Endothelial cell of umbilical vein (primary cell): Measurements from ENCODE around the gene MCC. TPM values are rescaled to one million over a fixed set of nuclear protein-coding genes. Genes with fewer than 3 reads are reported as not detected.

Experiments
- BruUV-seq: library from RNA; stranded (reverse); fragments of 400-500 nt; replicated peaks from 2 replicates; lab custom pipeline; 2021; lab: Mats Ljungman, UMichigan
- CTCF ChIA-PET: fragments of 300-600, 350-600 bp; sonication (Branson Sonifier 250); formaldehyde crosslinking; loops from one replicate; lab custom pipeline; 2021; ENCODE audit warnings: antibody characterized with exemption, inconsistent platforms; lab: Charles Lee
- POLR2A ChIA-PET: fragments of 300-600, 350-600 bp; sonication (Branson Sonifier 250); formaldehyde crosslinking; loops from one replicate; lab custom pipeline; 2021; ENCODE audit warnings: antibody characterized with exemption, inconsistent platforms; lab: Charles Lee
- DNase-seq: peaks from one replicate; pipeline ENCODE4 v3.0.0-alpha.2; 2011; ENCODE audit warnings: low read depth, low spot score
- FAIRE-seq: peaks from 2 replicates; lab custom pipeline; 2011; peaks lifted over from hg19 to GRCh38; lab: Jason Lieb, UNC
- H2AFZ ChIP-seq: 2 replicates; pipeline ENCODE4 v1.6.0; 2012; ENCODE audit warnings: low read depth, low read length, control low read depth, inconsistent platforms
- H3K27ac ChIP-seq: 2 replicates; pipeline ENCODE4 v1.5.1; 2011; ENCODE audit warnings: low read depth, mild to moderate bottlenecking, control low read depth, low read length, moderate library complexity; ENCODE audit not compliant: insufficient read depth
- H3K27me3 ChIP-seq, 2 experiments: 2 replicates each; pipeline versions ENCODE4 v1.6.0 to v1.6.1; 2011; ENCODE audit warnings: low read length in 2 of 2, mixed read lengths in 1 of 2; ENCODE audit not compliant: control insufficient read depth in 2 of 2, insufficient read depth in 2 of 2
- H3K36me3 ChIP-seq, 2 experiments: 2 replicates in 1 of 2; 3 replicates in 1 of 2; pipeline ENCODE4 v1.5.1; 2011; ENCODE audit warnings: low read length in 2 of 2, mild to moderate bottlenecking in 1 of 2, moderate library complexity in 1 of 2; ENCODE audit not compliant: control insufficient read depth in 2 of 2, insufficient read depth in 2 of 2; ENCODE audit errors: extremely low read depth in 1 of 2
- H3K4me1 ChIP-seq: 3 replicates; pipeline ENCODE4 v1.5.1; 2011; ENCODE audit warnings: mild to moderate bottlenecking, low read length; ENCODE audit not compliant: control insufficient read depth, insufficient read depth; ENCODE audit errors: extremely low read depth
- H3K4me2 ChIP-seq: 2 replicates; pipeline ENCODE4 v1.6.1; 2011; ENCODE audit warnings: low read length, control low read depth, mixed read lengths; ENCODE audit not compliant: insufficient read depth
- H3K4me3 ChIP-seq, 3 experiments: fragments of 200-600 bp in 1 of 3; sonication (generic), shearing (Covaris generic) in 1 of 3; replicated peaks in 1 of 3; 2 replicates each; pipeline ENCODE4 v1.5.1; 2011 to 2016; ENCODE audit warnings: control low read depth in 3 of 3, low read length in 3 of 3, mild to moderate bottlenecking in 2 of 3, inconsistent platforms in 1 of 3, low read depth in 1 of 3, moderate library complexity in 1 of 3; ENCODE audit not compliant: insufficient read depth in 1 of 3
- H3K79me2 ChIP-seq: 2 replicates; pipeline ENCODE4 v1.6.0; 2012; ENCODE audit warnings: low read length, inconsistent platforms; ENCODE audit not compliant: control insufficient read depth, insufficient read depth
- H3K9ac ChIP-seq: replicated peaks from 2 replicates; pipeline ENCODE3; 2011; ENCODE audit warnings: low read length, control low read depth; ENCODE audit not compliant: insufficient read depth; ENCODE audit errors: extremely low read depth
- H3K9me1 ChIP-seq: replicated peaks from 3 replicates; pipeline ENCODE4 v1.6.0; 2011; ENCODE audit warnings: mild to moderate bottlenecking, low read length; ENCODE audit not compliant: control insufficient read depth, insufficient read depth; ENCODE audit errors: extremely low read depth
- H3K9me3 ChIP-seq: replicated peaks from 2 replicates; pipeline ENCODE4 v1.5.1; 2012; ENCODE audit warnings: low read length, inconsistent platforms; ENCODE audit not compliant: control insufficient read depth, insufficient read depth
- H4K20me1 ChIP-seq: replicated peaks from 2 replicates; pipeline ENCODE3; 2011; ENCODE audit warnings: mild to moderate bottlenecking, low read length; ENCODE audit not compliant: control insufficient read depth, insufficient read depth; ENCODE audit errors: extremely low read depth
- EZH2 ChIP-seq: IDR thresholded peaks from 2 replicates; pipeline ENCODE4 v1.6.1; 2012; ENCODE audit warnings: borderline replicate concordance, low read depth, mild to moderate bottlenecking, moderate library complexity, low read length, inconsistent platforms; ENCODE audit not compliant: severe bottlenecking
- FOS ChIP-seq: IDR thresholded peaks from 2 replicates; pipeline ENCODE4 v1.6.1; 2011; ENCODE audit warnings: mild to moderate bottlenecking, low read length, moderate library complexity, borderline replicate concordance; ENCODE audit not compliant: insufficient read depth
- GATA2 ChIP-seq: IDR thresholded peaks from 2 replicates; pipeline ENCODE4 v1.7.0; 2011; ENCODE audit warnings: low read depth, mild to moderate bottlenecking, moderate library complexity, mixed read lengths, low read length; ENCODE audit not compliant: insufficient read length, insufficient read depth
- JUN ChIP-seq: IDR thresholded peaks from 2 replicates; pipeline ENCODE4 v1.6.1; 2011; ENCODE audit warnings: borderline replicate concordance, low read depth; ENCODE audit not compliant: insufficient read length, insufficient read depth
- MYC ChIP-seq: IDR thresholded peaks from one replicate; pipeline ENCODE4 v1.6.1; 2011; ENCODE audit warnings: mild to moderate bottlenecking, low read depth, low read length
- POLR2A ChIP-seq: IDR thresholded peaks from 2 replicates; pipeline ENCODE4 v1.6.1; 2012; ENCODE audit warnings: low read depth, mild to moderate bottlenecking, control low read depth, low read length
- POLR2AphosphoS5 ChIP-seq: IDR thresholded peaks from 2 replicates; pipeline ENCODE4 v1.6.1; 2012; ENCODE audit warnings: low read depth, mild to moderate bottlenecking, control low read depth, low read length, moderate library complexity; ENCODE audit not compliant: insufficient read depth
- dilution Hi-C: fragments of 300-500 bp; cut with MboI; formaldehyde crosslinking; loops from one replicate; pipeline ENCODE4 v1.15.0; 2019; ENCODE audit warnings: low sequenced_read_pairs; ENCODE audit not compliant: extremely low pct_ligation_motif_present
- intact Hi-C: fragments of 100-400 bp; cut with micrococcal nuclease; formaldehyde crosslinking; loops from one replicate; pipeline ENCODE4 v1.10.0; 2022
- polyA plus RNA-seq, 4 experiments: library from polyadenylated mRNA; depleted of rRNA in 3 of 4; stranded (reverse) in 3 of 4; unstranded in 1 of 4; fragments of >200 nt; gene quantifications; 2 replicates each; pipeline versions ENCODE4 v1.2.1 to v1.2.3, GENCODE V29; 2011 to 2012; ENCODE audit warnings: missing spikeins in 1 of 4
- total RNA-seq: library from RNA; stranded (reverse); gene quantifications from 2 replicates; pipeline ENCODE4 v1.2.3, GENCODE V29; 2021
- TF ChIP-seq, protein P1 (sequence below): IDR thresholded peaks from 2 replicates; pipeline ENCODE4 v1.6.1; 2011; ENCODE audit not compliant: insufficient read depth, insufficient read length
- TF ChIP-seq, protein P2 (sequence below), 2 donors: IDR thresholded peaks; 1 replicate in 1 of 2; 2 replicates in 1 of 2; pipeline ENCODE4 v1.5.1; 2011; ENCODE audit warnings: low read length in 2 of 2, mild to moderate bottlenecking in 2 of 2, moderate library complexity in 2 of 2, control low read depth in 1 of 2, inconsistent platforms in 1 of 2, low read depth in 1 of 2; ENCODE audit not compliant: insufficient read depth in 1 of 2; ENCODE audit errors: extremely low read depth in 1 of 2

The MCC gene
- total and polyA plus RNA-seq, 2 donors (not counting 3 experiments of a cell fraction or from before 2014, with no cell fraction given): 6.9 to 27.5 TPM

DNA sequence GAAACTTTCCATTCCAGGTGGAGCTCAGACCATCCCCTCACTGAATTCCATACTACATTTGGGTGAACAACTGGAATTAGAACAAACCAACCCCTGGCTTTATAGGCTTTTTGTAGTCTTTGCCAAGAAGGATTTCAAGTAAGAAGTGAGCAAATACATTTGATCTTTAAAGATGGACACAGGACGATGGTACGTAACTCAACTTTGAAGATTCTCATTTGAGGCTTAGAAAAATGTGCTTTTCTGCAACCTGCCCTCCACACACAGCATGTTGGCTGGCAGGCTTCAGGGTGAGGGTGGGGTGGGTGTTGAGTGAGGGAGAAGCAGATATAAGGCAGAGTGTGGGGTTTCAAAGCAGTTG lies 335.9 kb downstream of the MCC start:
- no peak for TF ChIP-seq GATA2
- TF ChIP-seq, protein P1, sequence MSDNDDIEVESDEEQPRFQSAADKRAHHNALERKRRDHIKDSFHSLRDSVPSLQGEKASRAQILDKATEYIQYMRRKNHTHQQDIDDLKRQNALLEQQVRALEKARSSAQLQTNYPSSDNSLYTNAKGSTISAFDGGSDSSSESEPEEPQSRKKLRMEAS: no peak
- TF ChIP-seq, protein P2, sequence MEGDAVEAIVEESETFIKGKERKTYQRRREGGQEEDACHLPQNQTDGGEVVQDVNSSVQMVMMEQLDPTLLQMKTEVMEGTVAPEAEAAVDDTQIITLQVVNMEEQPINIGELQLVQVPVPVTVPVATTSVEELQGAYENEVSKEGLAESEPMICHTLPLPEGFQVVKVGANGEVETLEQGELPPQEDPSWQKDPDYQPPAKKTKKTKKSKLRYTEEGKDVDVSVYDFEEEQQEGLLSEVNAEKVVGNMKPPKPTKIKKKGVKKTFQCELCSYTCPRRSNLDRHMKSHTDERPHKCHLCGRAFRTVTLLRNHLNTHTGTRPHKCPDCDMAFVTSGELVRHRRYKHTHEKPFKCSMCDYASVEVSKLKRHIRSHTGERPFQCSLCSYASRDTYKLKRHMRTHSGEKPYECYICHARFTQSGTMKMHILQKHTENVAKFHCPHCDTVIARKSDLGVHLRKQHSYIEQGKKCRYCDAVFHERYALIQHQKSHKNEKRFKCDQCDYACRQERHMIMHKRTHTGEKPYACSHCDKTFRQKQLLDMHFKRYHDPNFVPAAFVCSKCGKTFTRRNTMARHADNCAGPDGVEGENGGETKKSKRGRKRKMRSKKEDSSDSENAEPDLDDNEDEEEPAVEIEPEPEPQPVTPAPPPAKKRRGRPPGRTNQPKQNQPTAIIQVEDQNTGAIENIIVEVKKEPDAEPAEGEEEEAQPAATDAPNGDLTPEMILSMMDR (IDR thresholded peaks at IDR 0.05; ENCODE audit: extremely low read depth in 1 of 2, insufficient read depth in 1 of 2, low read depth in 1 of 2, low read length in 2 of 2): no peak
- TF ChIP-seq EZH2: no peak
- no peak for TF ChIP-seq POLR2A
- TF ChIP-seq MYC: no peak
- no peak for TF ChIP-seq FOS
- TF ChIP-seq POLR2AphosphoS5: no peak
- no peak for TF ChIP-seq JUN
- Histone ChIP-seq H3K4me2 (no peak overlapping the region), H3K9me1 (no peaks in the 10 kb centered on the region), H3K27me3 (no peaks in the 10 kb centered on the region), H3K4me3 (no peak overlapping the region), H4K20me1 (no peaks in the 10 kb centered on the region), H3K4me1 (no peaks in the 10 kb centered on the region), H3K36me3 (no peaks in the 10 kb centered on the region), H3K79me2 (no peaks in the 10 kb centered on the region), H2AFZ (no peak overlapping the region), H3K27ac (no peak overlapping the region), H3K9me3 (no peaks in the 10 kb centered on the region), H3K9ac (no peak overlapping the region)
- dilution Hi-C loops (no loop called here), intact Hi-C loops (no loop called here)
- BruUV-seq: no TSS peak
- no peak for DNase-seq
- no peak for FAIRE-seq
- POLR2A ChIA-PET: no interaction called here
- CTCF ChIA-PET: no interaction called here
